Natural killer cell (primary cell): ENCODE data around the gene ARL3. TPM values are rescaled to one million over a fixed set of nuclear protein-coding genes. Genes with fewer than 3 reads are reported as not detected.

Experiments
- ATAC-seq, 3 donors: fragments of 150-1000 bp in 2 of 3; fragments of 200-7000 bp in 1 of 3; cut with Tn5 transposase; 1 replicate in 1 of 3; 2 replicates in 2 of 3; pipeline ENCODE4 v1.10.0; 2021; ENCODE audit warnings: mild to moderate bottlenecking in 2 of 3, moderate library complexity in 2 of 3
- DNase-seq, 2 donors: peaks; one replicate each; pipeline versions ENCODE4 v3.0.0 to v3.0.0-alpha.2; 2013 to 2021; ENCODE audit warnings: mixed read lengths in 1 of 2
- H3K27ac ChIP-seq: one replicate; pipeline ENCODE4 v1.5.1; 2013; ENCODE audit warnings: mild to moderate bottlenecking, low read length
- H3K27me3 ChIP-seq: one replicate; pipeline ENCODE4 v1.6.1; 2013; ENCODE audit warnings: low read length; ENCODE audit not compliant: control insufficient read depth, insufficient read depth
- H3K36me3 ChIP-seq: one replicate; pipeline ENCODE4 v1.6.1; 2013; ENCODE audit warnings: low read length; ENCODE audit not compliant: control insufficient read depth, insufficient read depth
- H3K4me1 ChIP-seq: one replicate; pipeline ENCODE4 v1.6.1; 2013; ENCODE audit warnings: low read length; ENCODE audit not compliant: control insufficient read depth, insufficient read depth
- H3K4me3 ChIP-seq: one replicate; pipeline ENCODE4 v1.5.1; 2013; ENCODE audit warnings: low read length
- H3K9me3 ChIP-seq: one replicate; pipeline ENCODE4 v1.6.1; 2013; ENCODE audit warnings: low read length; ENCODE audit not compliant: control insufficient read depth, insufficient read depth
- H3K27ac Mint-ChIP-seq, 2 donors: one replicate each; pipeline ENCODE4 v1.8.0; 2022; ENCODE audit warnings: mild to moderate bottlenecking in 2 of 2, mixed read lengths in 2 of 2, moderate library complexity in 1 of 2
- H3K27me3 Mint-ChIP-seq, 2 donors: one replicate each; pipeline ENCODE4 v1.8.0; 2022; ENCODE audit warnings: low read depth in 2 of 2, mixed read lengths in 2 of 2
- H3K36me3 Mint-ChIP-seq: one replicate; pipeline ENCODE4 v1.8.0; 2022; ENCODE audit warnings: mixed read lengths
- H3K4me1 Mint-ChIP-seq, 2 donors: one replicate each; pipeline ENCODE4 v1.8.0; 2022; ENCODE audit warnings: mixed read lengths in 2 of 2
- H3K4me3 Mint-ChIP-seq: one replicate; pipeline ENCODE4 v1.8.0; 2022; ENCODE audit warnings: mild to moderate bottlenecking, moderate library complexity, mixed read lengths
- H3K9me3 Mint-ChIP-seq, 2 donors: one replicate each; pipeline ENCODE4 v1.8.0; 2022; ENCODE audit warnings: mixed read lengths in 2 of 2
- WGBS: methylation state at CpG from one replicate; pipeline ENCODE4 v1.1.7; 2013; ENCODE audit warnings: missing lambda C conversion rate; ENCODE audit not compliant: insufficient coverage; 5-methylcytosine and 5-hydroxymethylcytosine counted together
- intact Hi-C: fragments of 100-400 bp; cut with micrococcal nuclease; formaldehyde crosslinking; loops from one replicate; pipeline ENCODE4 v1.14.2; 2022
- total RNA-seq, 4 donors: library from RNA; stranded (reverse); fragments of 120-200 nt in 1 of 4; gene quantifications; one replicate each; pipeline versions ENCODE4 v1.2.3 to v1.2.4, GENCODE V29; 2013 to 2022
- TF ChIP-seq, protein P1 (sequence below): fragments of 200-600 bp; IDR thresholded peaks from one replicate; pipeline ENCODE4 v1.8.0; 2022; ENCODE audit warnings: antibody characterized with exemption

ARL3 gene
- total RNA-seq, 3 donors from 2014 or later (not counting 1 experiment from before 2014, with no cell fraction given), result 1.4 to 1.7 (median 1.5) TPM

DNA sequence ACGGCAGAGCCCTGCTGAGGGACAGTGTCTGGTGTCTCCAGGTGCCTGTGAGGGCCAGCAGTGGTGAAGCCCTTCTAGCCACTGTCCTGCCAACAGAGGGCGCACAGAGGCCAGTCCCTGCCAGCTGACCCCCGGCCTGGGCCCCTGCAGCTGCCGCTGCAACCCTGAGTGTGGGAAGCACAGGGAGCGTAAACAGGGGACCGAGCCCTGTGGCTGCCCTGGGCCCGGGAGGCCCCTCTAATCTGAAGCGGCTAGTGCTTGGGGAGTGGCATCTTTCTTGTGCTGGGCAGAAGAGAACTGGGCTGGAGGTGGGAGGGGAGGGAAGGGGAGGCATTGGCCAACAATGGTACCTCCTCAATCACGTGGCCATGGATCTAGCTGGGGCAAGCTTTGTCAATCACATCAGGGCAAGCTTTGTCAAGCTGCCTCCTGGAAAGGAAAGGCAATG, 35.3 kb downstream of the ARL3 start:
- DNase-seq (no peak), ATAC-seq (peak in 2 of 3 donors; percentile 43 to 51)
- TF ChIP-seq, protein P1, sequence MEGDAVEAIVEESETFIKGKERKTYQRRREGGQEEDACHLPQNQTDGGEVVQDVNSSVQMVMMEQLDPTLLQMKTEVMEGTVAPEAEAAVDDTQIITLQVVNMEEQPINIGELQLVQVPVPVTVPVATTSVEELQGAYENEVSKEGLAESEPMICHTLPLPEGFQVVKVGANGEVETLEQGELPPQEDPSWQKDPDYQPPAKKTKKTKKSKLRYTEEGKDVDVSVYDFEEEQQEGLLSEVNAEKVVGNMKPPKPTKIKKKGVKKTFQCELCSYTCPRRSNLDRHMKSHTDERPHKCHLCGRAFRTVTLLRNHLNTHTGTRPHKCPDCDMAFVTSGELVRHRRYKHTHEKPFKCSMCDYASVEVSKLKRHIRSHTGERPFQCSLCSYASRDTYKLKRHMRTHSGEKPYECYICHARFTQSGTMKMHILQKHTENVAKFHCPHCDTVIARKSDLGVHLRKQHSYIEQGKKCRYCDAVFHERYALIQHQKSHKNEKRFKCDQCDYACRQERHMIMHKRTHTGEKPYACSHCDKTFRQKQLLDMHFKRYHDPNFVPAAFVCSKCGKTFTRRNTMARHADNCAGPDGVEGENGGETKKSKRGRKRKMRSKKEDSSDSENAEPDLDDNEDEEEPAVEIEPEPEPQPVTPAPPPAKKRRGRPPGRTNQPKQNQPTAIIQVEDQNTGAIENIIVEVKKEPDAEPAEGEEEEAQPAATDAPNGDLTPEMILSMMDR, result peak; percentile 30
- WGBS, result 17% methylated on average over 9 of the region's 9 CpGs
- H3K4me3 ChIP-seq, result no peak overlapping the region
- no peaks in the 10 kb centered on the region for H3K27me3 ChIP-seq
- Mint-ChIP-seq H3K27me3 (no peaks in the 10 kb centered on the region), H3K4me3 (no peak overlapping the region), H3K9me3 (no peaks in the 10 kb centered on the region), H3K4me1 (peaks cover 28 to 39% of the 10 kb centered on the region in 2 donors), H3K27ac (no peak overlapping the region), H3K36me3 (no peaks in the 10 kb centered on the region)
- H3K4me1 ChIP-seq, result peaks cover 40% of the 10 kb centered on the region
- H3K9me3 ChIP-seq, result no peaks in the 10 kb centered on the region
- intact Hi-C loops, result no loop called here
- H3K27ac ChIP-seq, result no peak overlapping the region
- H3K36me3 ChIP-seq, result no peaks in the 10 kb centered on the region

DNA sequence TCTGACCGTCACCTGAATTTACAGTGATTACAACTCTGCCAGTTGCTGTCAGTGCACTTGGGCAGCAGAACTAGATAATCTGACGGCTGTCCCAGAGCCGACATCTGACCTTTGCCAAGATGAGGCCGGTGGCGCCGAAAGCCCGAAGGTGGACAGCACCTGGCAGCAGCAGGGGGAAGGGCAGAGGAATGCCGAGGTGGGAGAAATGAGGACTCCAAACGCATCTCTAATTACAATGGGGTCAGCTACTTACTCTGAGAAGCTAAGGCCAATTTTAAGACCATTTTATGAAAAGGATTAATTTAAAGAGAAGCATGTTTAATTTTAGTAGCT, 36.2 kb downstream of the ARL3 start:
- Mint-ChIP-seq H3K27ac (no peak overlapping the region), H3K9me3 (no peaks in the 10 kb centered on the region), H3K4me3 (no peak overlapping the region), H3K4me1 (peaks cover 34 to 45% of the 10 kb centered on the region in 2 donors), H3K36me3 (no peaks in the 10 kb centered on the region), H3K27me3 (no peaks in the 10 kb centered on the region)
- Histone ChIP-seq H3K36me3 (no peaks in the 10 kb centered on the region), H3K27ac (no peak overlapping the region), H3K27me3 (no peaks in the 10 kb centered on the region), H3K4me1 (peaks cover 48% of the 10 kb centered on the region), H3K9me3 (no peaks in the 10 kb centered on the region), H3K4me3 (no peak overlapping the region)
- ATAC-seq, result no peak
- TF ChIP-seq, protein P1, result no peak
- intact Hi-C loops, result no loop called here
- DNase-seq, result no peak
- WGBS, result 96% methylated on average over 9 of the region's 9 CpGs

DNA sequence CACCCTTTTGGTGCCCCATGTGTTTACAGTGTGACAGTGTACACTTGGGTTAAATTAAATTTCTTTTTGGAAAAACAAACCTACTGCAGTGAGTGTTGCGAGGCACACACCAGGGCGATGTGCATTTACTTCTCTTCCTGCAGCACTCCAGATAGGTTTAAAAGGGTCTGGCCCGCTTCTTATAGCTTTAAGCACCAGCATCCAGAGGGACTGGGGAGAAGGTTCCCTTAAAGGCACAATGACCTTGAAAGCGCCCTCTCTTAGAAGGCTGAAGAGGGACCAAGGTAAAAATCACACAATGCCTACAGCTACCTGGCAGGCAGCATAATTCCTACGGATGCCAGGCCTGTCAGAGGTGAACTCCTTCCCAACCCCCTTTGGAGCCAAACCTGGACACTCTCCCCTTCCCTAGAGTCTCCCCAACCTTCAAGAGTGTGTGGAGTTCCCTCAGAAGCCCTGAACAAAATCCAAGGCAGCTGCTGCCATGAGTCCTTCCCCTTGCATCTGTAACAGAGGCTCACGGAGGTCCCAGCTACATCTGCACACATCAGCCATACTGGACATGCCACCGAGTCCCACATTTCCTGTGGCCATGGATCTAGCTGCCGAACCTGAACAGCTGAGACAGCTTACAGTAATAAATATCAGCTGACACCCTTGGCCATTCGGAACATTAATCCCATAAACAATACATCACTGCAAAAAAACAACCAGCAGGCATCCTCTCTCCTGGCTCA, 36.7 kb downstream of the ARL3 start:
- DNase-seq, result no peak
- H3K27me3 Mint-ChIP-seq, result no peaks in the 10 kb centered on the region
- Histone ChIP-seq H3K27me3 (no peaks in the 10 kb centered on the region), H3K4me3 (no peak overlapping the region), H3K27ac (no peak overlapping the region), H3K9me3 (no peaks in the 10 kb centered on the region), H3K4me1 (peaks cover 50% of the 10 kb centered on the region), H3K36me3 (no peaks in the 10 kb centered on the region)
- TF ChIP-seq, protein P1, result no peak
- H3K27ac Mint-ChIP-seq, result no peak overlapping the region
- intact Hi-C loops, result no loop called here
- ATAC-seq, result no peak
- peaks cover 34 to 45% of the 10 kb centered on the region in 2 donors for H3K4me1 Mint-ChIP-seq
- H3K36me3 Mint-ChIP-seq, result no peaks in the 10 kb centered on the region
- no peaks in the 10 kb centered on the region for H3K9me3 Mint-ChIP-seq
- 96% methylated on average over 9 of the region's 9 CpGs for WGBS
- no peak overlapping the region for H3K4me3 Mint-ChIP-seq
